Activated T-cell treated with anti-CD3 and anti-CD28 coated beads, Interleukin-2, amount 50 U/mL, for 24 hours (primary cell): ENCODE measurements around the gene PRKAR1B.
"Not testable (repeated sequence)": the region's sequence is repeated elsewhere in the genome, so short reads cannot be mapped to it uniquely, and the experiment has no call there.

ENCODE experiments used
- DNase-seq: peaks from one replicate; pipeline ENCODE4 v3.0.0-alpha.2; 2020
- H3K27ac Mint-ChIP-seq: 2 replicates; pipeline ENCODE4 v1.8.0; 2020; ENCODE audit warnings: mild to moderate bottlenecking, mixed read lengths
- H3K27me3 Mint-ChIP-seq: 2 replicates; pipeline ENCODE4 v1.8.0; 2020; ENCODE audit warnings: mixed read lengths
- H3K36me3 Mint-ChIP-seq: 2 replicates; pipeline ENCODE4 v1.8.0; 2020; ENCODE audit warnings: low read depth, mixed read lengths
- H3K4me1 Mint-ChIP-seq: 2 replicates; pipeline ENCODE4 v1.8.0; 2020; ENCODE audit warnings: low read depth, mixed read lengths
- H3K4me3 Mint-ChIP-seq: 2 replicates; pipeline ENCODE4 v1.8.0; 2020; ENCODE audit warnings: mild to moderate bottlenecking, moderate library complexity, mixed read lengths
- H3K9me3 Mint-ChIP-seq: 2 replicates; pipeline ENCODE4 v1.8.0; 2020; ENCODE audit warnings: mixed read lengths

PRKAR1B gene

GRCh38 chr7:750111-750905 is 23.2 kb upstream of the PRKAR1B start:
- Mint-ChIP-seq H3K36me3 (peaks cover 77% of the 10 kb centered on the region), H3K27me3 (no peaks in the 10 kb centered on the region), H3K27ac (no peak overlapping the region), H3K4me3 (no peak overlapping the region), H3K9me3 (no peaks in the 10 kb centered on the region), H3K4me1 (peaks cover 4% of the 10 kb centered on the region)
- no peak for DNase-seq

GRCh38 chr7:749140-749551 is 22.1 kb upstream of the PRKAR1B start:
- no peaks in the 10 kb centered on the region for H3K9me3 Mint-ChIP-seq
- H3K27me3 Mint-ChIP-seq: no peaks in the 10 kb centered on the region
- H3K4me1 Mint-ChIP-seq: peaks cover 4% of the 10 kb centered on the region
- no peak overlapping the region for H3K4me3 Mint-ChIP-seq
- DNase-seq: no peak
- H3K36me3 Mint-ChIP-seq: peaks cover 77% of the 10 kb centered on the region
- no peak overlapping the region for H3K27ac Mint-ChIP-seq

GRCh38 chr7:748446-748845 is 21.4 kb upstream of the PRKAR1B start:
- Mint-ChIP-seq H3K4me3 (no peak overlapping the region), H3K9me3 (no peaks in the 10 kb centered on the region), H3K36me3 (peaks cover 73% of the 10 kb centered on the region), H3K27ac (no peak overlapping the region), H3K4me1 (peaks cover 4% of the 10 kb centered on the region), H3K27me3 (no peaks in the 10 kb centered on the region)
- no peak for DNase-seq

- Mint-ChIP-seq H3K36me3 (peaks cover 69% of the 10 kb centered on the region), H3K9me3 (no peaks in the 10 kb centered on the region), H3K27me3 (no peaks in the 10 kb centered on the region), H3K27ac (no peak overlapping the region), H3K4me1 (peaks cover 4% of the 10 kb centered on the region), H3K4me3 (no peak overlapping the region)
- no peak for DNase-seq
Observed at GRCh38 chr7:747186-747585, 20.1 kb upstream of the PRKAR1B start.

GRCh38 chr7:746155-747061 is 19.3 kb upstream of the PRKAR1B start:
- H3K27ac Mint-ChIP-seq: no peak overlapping the region
- peaks cover 69% of the 10 kb centered on the region for H3K36me3 Mint-ChIP-seq
- H3K4me3 Mint-ChIP-seq: no peak overlapping the region
- no peaks in the 10 kb centered on the region for H3K9me3 Mint-ChIP-seq
- no peaks in the 10 kb centered on the region for H3K27me3 Mint-ChIP-seq
- DNase-seq: no peak
- H3K4me1 Mint-ChIP-seq: no peaks in the 10 kb centered on the region

GRCh38 chr7:745431-746154 is 18.5 kb upstream of the PRKAR1B start:
- Mint-ChIP-seq H3K27me3 (no peaks in the 10 kb centered on the region), H3K9me3 (no peaks in the 10 kb centered on the region), H3K36me3 (peaks cover 69% of the 10 kb centered on the region), H3K4me3 (no peak overlapping the region), H3K4me1 (no peaks in the 10 kb centered on the region), H3K27ac (no peak overlapping the region)
- no peak for DNase-seq

GRCh38 chr7:744854-745430 is 17.9 kb upstream of the PRKAR1B start:
- Mint-ChIP-seq H3K4me3 (no peak overlapping the region), H3K4me1 (no peaks in the 10 kb centered on the region), H3K36me3 (peaks cover 67% of the 10 kb centered on the region), H3K27me3 (no peaks in the 10 kb centered on the region), H3K9me3 (no peaks in the 10 kb centered on the region), H3K27ac (no peak overlapping the region)
- DNase-seq: no peak

- not testable (repeated sequence) for H3K4me1 Mint-ChIP-seq, H3K9me3 Mint-ChIP-seq, H3K4me3 Mint-ChIP-seq, H3K27me3 Mint-ChIP-seq, DNase-seq, H3K27ac Mint-ChIP-seq
- peaks cover 70% of the 10 kb centered on the region for H3K36me3 Mint-ChIP-seq
Observed at GRCh38 chr7:744128-744520, 17.0 kb upstream of the PRKAR1B start.

GRCh38 chr7:743341-744127 is 16.5 kb upstream of the PRKAR1B start:
- peaks cover 70% of the 10 kb centered on the region for H3K36me3 Mint-ChIP-seq
- not testable (repeated sequence) for H3K9me3 Mint-ChIP-seq, H3K4me3 Mint-ChIP-seq, H3K27ac Mint-ChIP-seq, DNase-seq, H3K4me1 Mint-ChIP-seq, H3K27me3 Mint-ChIP-seq

- Mint-ChIP-seq H3K9me3 (no peaks in the 10 kb centered on the region), H3K36me3 (peaks cover 76% of the 10 kb centered on the region), H3K27me3 (no peaks in the 10 kb centered on the region), H3K4me1 (peaks cover under 1% of the 10 kb centered on the region), H3K27ac (no peak overlapping the region), H3K4me3 (no peak overlapping the region)
- DNase-seq: no peak
Observed at GRCh38 chr7:742791-743190, 15.7 kb upstream of the PRKAR1B start.

- Mint-ChIP-seq H3K27me3 (no peaks in the 10 kb centered on the region), H3K36me3 (peaks cover 77% of the 10 kb centered on the region), H3K4me1 (peaks cover 6% of the 10 kb centered on the region), H3K27ac (no peak overlapping the region), H3K4me3 (no peak overlapping the region), H3K9me3 (no peaks in the 10 kb centered on the region)
- no peak for DNase-seq
Observed at GRCh38 chr7:741850-742249, 14.8 kb upstream of the PRKAR1B start.

GRCh38 chr7:741191-741671 is 14.2 kb upstream of the PRKAR1B start:
- Mint-ChIP-seq H3K9me3 (no peaks in the 10 kb centered on the region), H3K27me3 (no peaks in the 10 kb centered on the region), H3K4me1 (peaks cover 6% of the 10 kb centered on the region), H3K36me3 (peaks cover 74% of the 10 kb centered on the region), H3K27ac (no peak overlapping the region), H3K4me3 (no peak overlapping the region)
- DNase-seq: no peak

GRCh38 chr7:739983-740942 is 13.2 kb upstream of the PRKAR1B start:
- Mint-ChIP-seq H3K27ac (no peak overlapping the region), H3K36me3 (peaks cover 66% of the 10 kb centered on the region), H3K27me3 (no peaks in the 10 kb centered on the region), H3K4me1 (peaks cover 6% of the 10 kb centered on the region), H3K4me3 (no peak overlapping the region), H3K9me3 (no peaks in the 10 kb centered on the region)
- DNase-seq: no peak
